Stimulated activated naive CD8-positive, alpha-beta T cell treated with anti-CD3 and anti-CD28 coated beads, Interleukin-15, Interleukin-2, amounts not matched to agents 100 U/mL and 50 U/mL, for 24 hours (primary cell): Measurements from ENCODE around the gene NRG3.
"Not testable (repeated sequence)": the region's sequence is repeated elsewhere in the genome, so short reads cannot be mapped to it uniquely, and the experiment has no call there.

ENCODE experiments used
- ATAC-seq: fragments of 150-1000 bp; cut with Tn5 transposase; one replicate; pipeline ENCODE4 v1.10.0; 2021
- DNase-seq: peaks from one replicate; pipeline ENCODE4 v3.0.0; 2021

The NRG3 gene

GRCh38 chr10:82924711-82925110 is 1049.7 kb downstream of the NRG3 start:
- no peak for ATAC-seq
- no peak for DNase-seq

- ATAC-seq (no peak), DNase-seq (no peak)
Observed at GRCh38 chr10:82925547-82925946, 1050.6 kb downstream of the NRG3 start.

GRCh38 chr10:82932451-82932850 is 1057.5 kb downstream of the NRG3 start:
- no peak for DNase-seq
- no peak for ATAC-seq

- no peak for DNase-seq
- no peak for ATAC-seq
Observed at GRCh38 chr10:82934429-82934828, 1059.4 kb downstream of the NRG3 start.

GRCh38 chr10:82934947-82935346 is 1060.0 kb downstream of the NRG3 start:
- no peak for ATAC-seq
- DNase-seq = no peak

- no peak for ATAC-seq
- no peak for DNase-seq
Observed at GRCh38 chr10:82938331-82938730, 1063.3 kb downstream of the NRG3 start.

GRCh38 chr10:82942286-82943099 is 1067.5 kb downstream of the NRG3 start:
- no peak for DNase-seq
- no peak for ATAC-seq

GRCh38 chr10:82943142-82943541 is 1068.1 kb downstream of the NRG3 start:
- ATAC-seq (no peak), DNase-seq (no peak)

GRCh38 chr10:82949816-82950575 is 1075.0 kb downstream of the NRG3 start:
- ATAC-seq = no peak
- no peak for DNase-seq

GRCh38 chr10:82953331-82953730 is 1078.3 kb downstream of the NRG3 start:
- no peak for ATAC-seq
- DNase-seq = no peak

- no peak for ATAC-seq
- DNase-seq = no peak
Observed at GRCh38 chr10:82953909-82954308, 1078.9 kb downstream of the NRG3 start.

- DNase-seq, ATAC-seq: not testable (repeated sequence)
Observed at GRCh38 chr10:82960421-82961060, 1085.5 kb downstream of the NRG3 start.

GRCh38 chr10:82961864-82962263 is 1086.9 kb downstream of the NRG3 start:
- no peak for DNase-seq
- ATAC-seq = no peak

GRCh38 chr10:82966130-82966529 is 1091.1 kb downstream of the NRG3 start:
- ATAC-seq (no peak), DNase-seq (no peak)

- ATAC-seq (no peak), DNase-seq (no peak)
Observed at GRCh38 chr10:82968533-82968932, 1093.5 kb downstream of the NRG3 start.

GRCh38 chr10:82969405-82969804 is 1094.4 kb downstream of the NRG3 start:
- ATAC-seq (no peak), DNase-seq (no peak)

- ATAC-seq (no peak), DNase-seq (no peak)
Observed at GRCh38 chr10:82980321-82980720, 1105.3 kb downstream of the NRG3 start.

- DNase-seq = no peak
Observed at GRCh38 chr10:82981137-82981723, 1106.2 kb downstream of the NRG3 start.

GRCh38 chr10:82982110-82982608 is 1107.2 kb downstream of the NRG3 start:
- no peak for ATAC-seq
- no peak for DNase-seq

More at GRCh38 chr10:82981137-82981723, 1106.2 kb downstream of the NRG3 start:
- no peak for ATAC-seq

GRCh38 chr10:82986216-82986615 is 1111.2 kb downstream of the NRG3 start:
- DNase-seq (no peak), ATAC-seq (no peak)

- ATAC-seq, DNase-seq: not testable (repeated sequence)
Observed at GRCh38 chr10:83006479-83006878, 1131.5 kb downstream of the NRG3 start.

- no peak for ATAC-seq
- no peak for DNase-seq
Observed at GRCh38 chr10:83007510-83007909, 1132.5 kb downstream of the NRG3 start.
